GM21576 (cell line): ENCODE data around the gene TELO2.

Source experiments
- ATAC-seq: cut with Tn5 transposase; IDR thresholded peaks from one replicate; pipeline ENCODE4 v1.9.1; 2021; ENCODE audit warnings: mild to moderate bottlenecking, moderate library complexity; ENCODE audit not compliant: unreplicated experiment

The TELO2 gene

DNA sequence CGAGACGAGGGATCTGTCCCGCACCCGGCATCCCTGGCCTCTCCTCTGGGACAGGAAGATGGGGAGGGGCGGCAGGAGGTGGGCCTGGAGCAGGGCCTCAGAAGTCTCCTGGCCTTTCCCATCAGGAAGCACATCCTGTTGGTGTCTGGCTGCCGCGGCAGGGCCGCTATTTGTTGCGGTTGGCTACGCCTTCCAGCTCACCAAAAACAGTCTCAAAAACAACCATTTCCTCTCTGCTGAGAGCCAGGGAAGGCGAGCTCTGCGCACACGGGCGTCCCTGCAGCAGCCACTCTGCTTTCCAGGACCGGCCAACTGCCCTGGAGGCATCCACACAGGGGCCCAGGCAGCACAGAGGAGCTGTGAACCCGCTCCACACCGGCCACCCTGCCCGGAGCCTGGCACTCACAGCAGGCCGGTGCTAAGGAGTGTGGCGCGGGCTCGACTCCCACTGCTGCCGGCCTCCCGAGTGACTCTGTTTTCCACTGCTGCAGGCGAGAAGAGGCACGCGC lies 40.3 kb downstream of the TELO2 start, which contains the start of gene TMEM204:
Gene TMEM204, plus strand, starts transcription at position 224 of the 509 bp plus-strand sequence. CDS start 610 bp downstream, outside the sequence.
- no peak for ATAC-seq

- no peak for ATAC-seq
Measured at GRCh38 chr16:1534021-1535020, 41.2 kb downstream of the TELO2 start.

DNA sequence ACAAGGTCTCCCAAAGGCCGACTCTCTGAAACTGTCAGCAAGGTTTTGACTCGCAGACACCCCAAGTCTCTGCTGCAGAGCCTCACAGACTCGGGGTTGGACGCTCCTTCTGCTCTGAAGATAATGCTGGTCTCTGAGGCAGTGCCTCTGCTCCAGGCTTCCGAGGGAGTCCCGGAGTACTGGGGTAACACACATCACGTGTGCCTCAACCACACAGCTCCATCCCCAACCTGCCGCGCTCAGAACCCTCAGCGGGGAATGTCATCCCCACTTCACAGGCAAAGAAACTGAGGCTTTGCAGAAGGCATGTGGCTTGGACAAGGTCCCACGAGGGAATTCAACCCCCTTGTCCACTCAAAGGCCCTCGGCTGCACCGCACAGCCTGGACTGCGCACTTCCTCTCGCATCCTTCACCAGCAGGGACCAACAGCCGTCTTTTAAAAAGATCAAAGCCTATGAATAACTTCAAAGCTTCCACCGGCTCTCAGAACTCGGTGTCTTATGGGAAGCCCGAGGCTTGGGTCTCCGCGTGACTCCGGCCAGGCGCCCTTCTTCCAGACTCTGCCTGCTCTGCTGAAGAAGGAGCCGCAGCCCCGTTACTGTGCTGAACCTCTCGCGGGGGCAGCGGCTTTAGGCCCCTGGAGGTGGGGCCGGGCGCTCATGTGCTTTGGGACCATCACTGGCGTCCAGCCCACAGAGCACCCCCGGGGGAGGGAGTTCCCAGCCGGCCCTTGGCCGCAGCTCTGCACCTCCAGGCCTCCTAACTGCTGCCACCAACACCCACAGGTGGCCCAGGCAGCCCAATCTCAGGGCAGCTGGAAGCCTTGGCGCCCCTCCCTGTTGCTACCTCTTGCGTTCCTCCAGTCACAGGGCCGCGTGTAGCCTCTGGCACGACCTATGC lies 42.5 kb downstream of the TELO2 start:
- ATAC-seq: no peak

GRCh38 chr16:1536601-1537000 lies 43.4 kb downstream of the TELO2 start:
- ATAC-seq: no peak

DNA sequence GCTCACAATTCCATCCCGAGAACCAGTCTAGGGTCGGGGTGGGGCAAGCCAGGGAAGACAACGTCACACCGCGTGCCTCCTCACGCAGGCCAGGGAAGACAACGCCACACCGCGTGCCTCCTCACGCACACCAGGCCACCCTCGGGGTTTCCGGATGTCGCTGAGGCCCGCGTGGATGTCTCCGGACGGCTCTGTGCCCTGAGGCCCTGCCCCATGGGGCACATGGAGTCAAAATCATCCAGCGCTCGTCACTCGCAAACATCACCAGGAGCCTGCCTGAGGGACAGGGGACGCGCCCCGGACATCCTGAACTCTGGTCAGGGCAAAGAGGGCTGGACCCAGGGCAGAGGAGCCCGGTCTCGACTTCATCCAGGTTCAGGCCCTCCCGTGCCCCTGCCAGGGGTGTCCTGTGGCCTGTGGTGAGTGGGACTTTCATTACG lies 44.0 kb downstream of the TELO2 start:
- no peak for ATAC-seq

DNA sequence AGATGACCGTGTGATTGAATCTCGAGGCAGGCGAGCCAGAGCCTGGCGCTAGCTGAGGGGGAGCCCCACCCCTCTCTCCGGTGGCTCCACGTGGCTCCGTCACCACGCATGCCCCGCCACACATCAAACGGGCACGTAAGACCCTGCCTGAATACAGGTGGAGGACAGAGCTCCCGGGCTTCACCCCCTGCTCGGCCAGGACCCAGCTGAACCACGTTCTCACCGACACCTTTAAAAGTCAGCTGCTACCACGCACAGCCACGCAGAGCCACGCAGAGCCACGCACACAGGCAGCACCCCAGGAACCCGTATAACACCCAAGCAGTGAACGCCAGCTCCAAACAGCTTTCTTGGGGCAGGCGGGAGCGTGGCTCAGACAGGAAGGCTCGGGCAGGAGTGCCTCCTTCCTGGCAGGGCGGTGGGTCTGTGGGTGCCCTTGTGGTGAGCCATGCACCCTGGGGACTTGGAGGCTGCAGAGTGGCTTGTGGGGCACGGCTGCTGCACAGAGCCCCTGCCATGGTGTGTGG lies 44.7 kb downstream of the TELO2 start:
- no peak for ATAC-seq

DNA sequence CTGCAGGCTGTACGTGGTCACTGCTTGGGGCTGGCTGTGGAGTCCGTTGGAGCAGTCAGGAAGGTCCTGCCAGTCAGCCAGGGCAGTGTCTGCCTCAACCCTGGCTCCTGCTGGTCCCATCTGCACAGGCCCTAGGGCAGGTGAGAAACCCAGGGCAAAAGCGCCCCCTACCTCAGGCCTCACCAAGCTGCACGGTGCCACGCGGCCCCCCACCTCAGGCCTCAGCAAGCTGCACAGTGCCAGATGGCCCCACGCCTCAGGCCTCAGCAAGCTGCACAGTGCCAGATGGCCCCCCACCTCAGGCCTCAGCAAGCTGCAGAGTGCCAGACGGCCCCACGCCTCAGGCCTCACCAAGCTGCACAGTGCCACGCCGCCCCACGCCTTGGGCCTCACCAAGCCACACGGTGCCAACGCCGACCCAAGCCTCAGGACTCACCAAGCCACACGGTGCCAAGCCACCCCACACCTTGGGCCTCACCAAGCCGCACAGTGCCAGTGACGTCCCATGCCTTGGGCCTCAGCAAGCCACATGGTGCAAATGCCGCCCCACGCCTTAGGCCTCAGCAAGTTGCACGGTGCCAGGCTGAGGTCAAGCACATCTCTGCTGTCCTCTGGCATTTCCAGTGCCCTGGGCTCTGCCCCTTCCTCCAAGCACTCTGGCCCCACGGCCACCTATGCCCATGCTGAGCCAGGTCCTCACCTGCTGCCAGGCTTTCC lies 45.8 kb downstream of the TELO2 start:
- ATAC-seq: no peak

DNA sequence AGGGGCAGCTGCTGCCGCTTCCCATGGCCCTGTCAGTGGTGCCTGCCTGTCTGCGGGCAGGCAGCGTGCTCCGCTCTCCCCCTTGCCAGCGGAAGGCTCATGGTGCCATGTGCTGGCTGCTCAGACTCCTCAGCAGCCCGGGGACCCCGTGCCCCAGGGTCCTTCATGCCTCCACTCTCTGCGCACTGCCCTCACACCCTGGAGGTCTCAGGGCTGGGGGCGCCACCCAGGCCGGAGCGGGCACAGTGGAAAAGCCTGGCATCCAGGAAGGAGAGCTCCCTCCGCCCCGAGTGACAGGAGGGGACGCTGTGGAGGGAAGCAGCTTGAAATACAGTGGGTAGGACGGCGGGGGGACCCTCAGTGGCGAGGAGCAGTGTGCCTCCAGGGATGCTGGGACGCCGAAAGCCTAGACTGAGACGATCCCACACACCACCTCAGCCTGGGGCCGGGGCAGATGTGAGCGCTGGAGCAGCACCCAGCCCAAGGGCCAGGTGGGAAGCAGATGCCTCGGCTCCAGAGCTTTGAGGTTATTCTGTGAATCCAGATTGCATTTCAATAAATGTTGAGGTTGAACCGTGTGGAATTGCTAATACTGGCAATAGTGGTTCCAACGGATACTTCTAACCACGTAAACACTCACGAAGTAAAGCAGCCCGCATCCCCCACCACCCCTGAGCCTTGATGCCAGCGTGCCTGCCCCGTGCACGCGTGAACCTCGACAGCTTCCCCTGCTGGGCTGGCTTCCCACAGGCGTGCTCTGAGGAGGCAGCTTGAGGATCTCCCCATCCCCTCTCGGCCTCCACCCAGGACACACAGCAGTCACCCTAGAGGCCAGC lies 46.8 kb downstream of the TELO2 start:
- no peak for ATAC-seq

- ATAC-seq: no peak
Measured at GRCh38 chr16:1540556-1540855, 47.3 kb downstream of the TELO2 start.

- no peak for ATAC-seq
Measured at GRCh38 chr16:1541293-1542165, 48.4 kb downstream of the TELO2 start.

GRCh38 chr16:1542166-1542500 lies 49.0 kb downstream of the TELO2 start:
- ATAC-seq: no peak

DNA sequence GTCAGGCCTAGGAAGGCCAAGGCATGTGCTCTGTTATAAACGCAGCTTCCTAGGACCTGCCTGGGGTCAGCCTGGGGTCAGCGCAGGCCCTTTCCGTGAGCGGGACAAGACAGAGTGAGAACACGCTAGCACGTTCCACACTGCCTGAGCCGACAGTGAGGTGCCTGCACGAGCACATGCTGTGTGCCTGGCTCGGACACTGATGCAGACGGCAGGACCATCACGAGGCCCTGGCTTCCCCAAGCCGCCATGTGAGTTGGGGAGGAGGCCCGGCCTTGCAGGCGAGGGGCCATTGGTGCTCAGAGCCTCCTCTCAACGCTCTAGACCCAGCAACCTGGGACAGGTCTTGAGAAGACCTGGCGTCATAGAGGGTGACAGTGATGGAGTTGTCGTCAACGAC lies 49.4 kb downstream of the TELO2 start:
- ATAC-seq: no peak

DNA sequence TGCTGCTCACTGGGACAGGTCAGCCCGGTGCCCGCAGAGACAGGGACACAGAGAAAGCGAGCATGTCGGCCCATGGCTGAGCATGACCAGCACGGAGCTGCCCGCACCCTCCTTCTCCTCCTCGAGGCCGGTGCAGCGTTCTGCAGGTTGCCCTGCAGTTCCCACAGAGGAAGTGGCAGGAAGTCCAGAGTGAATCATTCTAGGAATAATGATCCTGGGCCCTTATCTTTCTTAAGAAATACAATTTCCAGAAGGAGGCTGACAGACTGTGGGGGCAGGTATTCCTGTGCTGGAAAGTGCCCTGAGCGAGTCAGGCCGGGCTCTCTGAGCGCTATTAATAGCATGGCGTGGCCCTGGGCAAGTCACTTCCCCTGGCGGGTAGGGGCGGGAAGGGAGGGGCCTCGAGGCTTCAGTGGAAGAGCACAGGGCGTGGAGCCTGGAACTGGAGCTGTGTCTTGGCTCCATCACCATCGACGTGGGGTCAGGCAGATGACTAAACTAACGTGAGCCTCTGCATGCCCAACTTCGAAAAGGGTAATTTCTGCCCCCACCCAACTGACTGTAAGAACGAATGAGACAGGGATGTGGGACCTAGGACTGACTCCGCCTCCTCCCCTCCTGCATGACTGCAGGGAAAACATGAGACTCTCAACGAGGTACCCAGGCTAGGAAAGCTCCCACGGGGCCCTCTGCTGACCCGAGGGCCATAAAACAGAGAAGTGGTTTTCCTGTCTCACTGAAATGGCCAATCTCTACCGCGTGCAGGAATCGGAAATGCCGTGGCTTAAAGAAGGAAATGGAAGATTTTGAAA lies 50.1 kb downstream of the TELO2 start:
- ATAC-seq: no peak

GRCh38 chr16:1545044-1546040 lies 52.2 kb downstream of the TELO2 start:
- ATAC-seq: no peak

- no peak for ATAC-seq
Measured at GRCh38 chr16:1546430-1546829, 53.3 kb downstream of the TELO2 start.

DNA sequence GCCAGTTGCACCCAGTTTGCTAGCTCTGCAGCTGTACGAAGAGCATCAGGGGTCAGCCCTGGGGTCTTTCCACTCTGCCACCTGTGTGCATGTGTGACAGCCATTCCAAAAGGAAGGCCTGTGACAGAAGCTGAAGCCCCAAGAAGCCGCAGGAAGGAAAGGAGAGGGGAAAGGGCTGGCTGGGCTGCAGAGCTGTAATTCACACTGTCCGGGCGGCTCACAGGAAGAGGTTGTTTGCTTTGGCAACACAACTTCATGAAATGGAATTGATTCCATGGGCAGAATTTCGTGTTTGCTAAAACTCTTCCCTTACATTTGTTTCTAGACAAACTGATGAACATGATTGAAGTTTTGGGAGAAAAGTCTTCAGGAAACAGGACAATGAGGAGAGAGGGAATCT lies 55.1 kb downstream of the TELO2 start:
- ATAC-seq: no peak

DNA sequence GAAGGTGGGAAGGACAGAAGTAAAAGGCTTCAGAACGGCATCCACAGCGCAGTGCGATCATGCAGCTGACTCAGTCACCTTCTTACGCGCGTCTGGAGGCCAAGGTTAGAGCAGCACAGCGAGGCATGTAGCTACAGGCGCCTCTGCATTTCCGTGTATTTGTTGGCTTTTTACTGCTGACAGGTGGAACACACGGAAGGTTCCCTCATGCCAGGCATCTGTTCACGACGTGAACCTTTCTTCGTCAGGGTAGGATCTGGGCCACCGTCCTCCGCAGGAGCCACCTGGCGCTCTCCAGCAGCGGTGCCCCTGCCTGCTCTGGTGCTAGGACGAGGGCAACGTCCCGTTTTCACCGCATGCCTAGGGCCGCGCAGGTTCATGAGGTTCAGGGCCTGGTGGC lies 55.6 kb downstream of the TELO2 start:
- no peak for ATAC-seq
